ENCODE data around the gene GRIK4.
"Not testable (repeated sequence)": the region's sequence is repeated elsewhere in the genome, so short reads cannot be mapped to it uniquely, and the experiment has no call there.

GRCh38 chr11:120765710-120766109 lies 254.2 kb downstream of the GRIK4 start:
- TF ChIP-seq CTCF (IDR thresholded peaks at IDR 0.05; ENCODE audit: low read depth, low read length, poor library complexity, severe bottlenecking); EZH2phosphoT487 (IDR thresholded peaks at IDR 0.05; ENCODE audit: borderline replicate concordance, low read length): not testable (repeated sequence)

Measured in DOHH2 (cell line).